ENCODE data around the gene PIP4P1. TPM values are rescaled to one million over a fixed set of nuclear protein-coding genes. Genes with fewer than 3 reads are reported as not detected.

The PIP4P1 gene
- total and polyA plus RNA-seq, 2 of the 13 experiments (the other 11 are each of a cell fraction or from before 2014, with no cell fraction given) = 33.4 to 47.0 TPM

DNA sequence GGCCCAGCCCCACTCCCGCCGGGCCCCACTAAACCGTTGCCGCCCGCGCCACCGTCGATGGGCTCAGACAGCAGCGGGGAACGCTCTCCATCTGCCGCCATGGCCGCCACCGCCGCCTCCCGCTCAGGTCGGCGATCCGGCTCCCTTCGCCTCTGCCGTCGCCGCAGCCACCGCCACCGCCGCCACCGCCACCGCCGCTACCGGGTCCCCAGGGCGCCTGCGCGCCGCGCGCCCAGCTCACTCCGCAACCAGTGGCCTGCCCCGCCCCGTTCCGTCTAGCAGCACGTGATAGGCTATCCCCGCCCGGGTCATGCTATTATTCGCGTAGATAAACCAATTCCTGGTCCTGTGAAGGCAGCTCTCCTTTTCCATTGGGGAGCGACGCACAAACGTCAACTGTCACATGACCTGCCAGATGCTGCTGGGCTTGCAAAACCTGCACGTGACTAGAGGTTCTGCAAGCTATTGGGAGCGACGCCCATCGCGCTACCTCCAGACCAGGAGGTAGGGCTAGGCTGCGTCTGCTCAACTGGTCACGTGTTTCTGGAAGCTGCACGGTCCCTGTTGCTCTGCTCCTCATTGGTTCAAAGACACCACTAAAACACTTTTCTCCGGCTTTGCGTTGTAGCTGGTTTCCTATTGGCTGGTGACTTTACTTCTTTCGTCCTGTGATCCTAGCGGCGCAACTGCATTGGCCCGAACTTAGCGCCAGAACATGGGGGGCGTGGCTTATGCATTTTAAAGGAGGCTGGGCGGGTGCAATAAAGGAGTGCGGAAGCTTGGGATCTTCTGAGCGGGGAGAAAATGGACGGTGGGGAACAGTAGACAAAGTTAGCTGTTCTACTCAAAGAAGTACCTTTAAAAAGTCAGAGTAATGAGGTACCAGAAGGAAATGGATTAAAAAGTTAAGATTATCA, at the start of gene PIP4P1 (continued):
- TF ChIP-seq LBX2 (CRISPR knock-in tag; IDR thresholded peaks at IDR 0.05; ENCODE audit: borderline replicate concordance) (peak; percentile 92; the same call in 1 of the 2 replicates), IKZF5 (CRISPR knock-in tag; IDR thresholded peaks at IDR 0.05) (peak; percentile 94), POLR2AphosphoS5 (IDR thresholded peaks at IDR 0.05; ENCODE audit: low read depth, low read length) (peak; percentile 95), NONO (IDR thresholded peaks at IDR 0.05) (no peak), NONO (CRISPR knock-in tag; conservative IDR thresholded peaks at IDR 0.05) (peak; percentile 79), ISL2 (CRISPR knock-in tag; IDR thresholded peaks at IDR 0.05) (no peak; the same call in 1 of the 2 replicates), ZNF768 (CRISPR knock-in tag; IDR thresholded peaks at IDR 0.05) (peak; percentile 33; the same call in 1 of the 2 replicates), ZNF564 (CRISPR knock-in tag; IDR thresholded peaks at IDR 0.05) (no peak), KDM5B (CRISPR knock-in tag; IDR thresholded peaks at IDR 0.05; ENCODE audit: borderline replicate concordance) (peak; percentile 87; the same call in 1 of the 2 replicates), ZNF574 (CRISPR knock-in tag; IDR thresholded peaks at IDR 0.05) (peak; percentile 91), HMG20A (CRISPR knock-in tag; IDR thresholded peaks at IDR 0.05; ENCODE audit: borderline replicate concordance) (no peak), TCF7L2 (IDR thresholded peaks at IDR 0.05; ENCODE audit: low read depth, low read length) (no peak), PAX8 (CRISPR knock-in tag; IDR thresholded peaks at IDR 0.05; ENCODE audit: borderline replicate concordance) (no peak), SRY (CRISPR knock-in tag; IDR thresholded peaks at IDR 0.05) (peak; percentile 89; the same call in 1 of the 2 replicates)
- TF ChIP-seq, protein P1, sequence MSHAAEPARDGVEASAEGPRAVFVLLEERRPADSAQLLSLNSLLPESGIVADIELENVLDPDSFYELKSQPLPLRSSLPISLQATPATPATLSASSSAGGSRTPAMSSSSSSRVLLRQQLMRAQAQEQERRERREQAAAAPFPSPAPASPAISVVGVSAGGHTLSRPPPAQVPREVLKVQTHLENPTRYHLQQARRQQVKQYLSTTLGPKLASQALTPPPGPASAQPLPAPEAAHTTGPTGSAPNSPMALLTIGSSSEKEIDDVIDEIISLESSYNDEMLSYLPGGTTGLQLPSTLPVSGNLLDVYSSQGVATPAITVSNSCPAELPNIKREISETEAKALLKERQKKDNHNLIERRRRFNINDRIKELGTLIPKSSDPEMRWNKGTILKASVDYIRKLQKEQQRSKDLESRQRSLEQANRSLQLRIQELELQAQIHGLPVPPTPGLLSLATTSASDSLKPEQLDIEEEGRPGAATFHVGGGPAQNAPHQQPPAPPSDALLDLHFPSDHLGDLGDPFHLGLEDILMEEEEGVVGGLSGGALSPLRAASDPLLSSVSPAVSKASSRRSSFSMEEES (CRISPR knock-in tag; IDR thresholded peaks at IDR 0.05) = peak; percentile 99
